ENCODE data around the gene PCGF3.
"Not testable (repeated sequence)": the region's sequence is repeated elsewhere in the genome, so short reads cannot be mapped to it uniquely, and the experiment has no call there.

Gene PCGF3

DNA sequence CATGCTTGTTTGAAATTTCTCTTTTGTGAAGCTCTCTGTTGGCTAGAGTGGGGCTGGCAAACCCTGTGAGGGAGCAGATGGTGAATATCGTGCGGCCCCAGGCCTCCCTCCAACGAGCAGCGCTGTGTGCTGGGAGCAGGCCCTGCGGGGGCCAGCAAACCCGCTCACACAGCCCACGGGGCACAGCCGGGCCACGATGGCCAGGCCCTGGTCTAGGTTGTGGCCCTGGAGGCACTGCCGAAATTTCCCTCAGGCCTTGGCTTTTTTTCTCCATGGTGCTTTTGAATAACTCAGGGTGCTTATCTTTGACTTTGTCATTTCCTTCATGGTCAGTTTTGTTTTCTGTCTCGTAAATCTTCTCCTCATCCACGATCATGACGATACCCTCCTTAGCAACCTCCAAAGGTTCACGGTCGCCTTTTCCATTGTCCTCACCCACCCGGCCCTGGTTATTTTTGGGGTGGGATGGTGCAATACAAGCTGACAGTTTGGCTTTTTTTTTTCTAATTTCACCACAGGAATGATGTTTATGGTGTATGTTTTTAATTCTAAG, 20.7 kb downstream of the PCGF3 start:
- no peak overlapping the region for H3K27ac ChIP-seq
- TF ChIP-seq, protein P1, sequence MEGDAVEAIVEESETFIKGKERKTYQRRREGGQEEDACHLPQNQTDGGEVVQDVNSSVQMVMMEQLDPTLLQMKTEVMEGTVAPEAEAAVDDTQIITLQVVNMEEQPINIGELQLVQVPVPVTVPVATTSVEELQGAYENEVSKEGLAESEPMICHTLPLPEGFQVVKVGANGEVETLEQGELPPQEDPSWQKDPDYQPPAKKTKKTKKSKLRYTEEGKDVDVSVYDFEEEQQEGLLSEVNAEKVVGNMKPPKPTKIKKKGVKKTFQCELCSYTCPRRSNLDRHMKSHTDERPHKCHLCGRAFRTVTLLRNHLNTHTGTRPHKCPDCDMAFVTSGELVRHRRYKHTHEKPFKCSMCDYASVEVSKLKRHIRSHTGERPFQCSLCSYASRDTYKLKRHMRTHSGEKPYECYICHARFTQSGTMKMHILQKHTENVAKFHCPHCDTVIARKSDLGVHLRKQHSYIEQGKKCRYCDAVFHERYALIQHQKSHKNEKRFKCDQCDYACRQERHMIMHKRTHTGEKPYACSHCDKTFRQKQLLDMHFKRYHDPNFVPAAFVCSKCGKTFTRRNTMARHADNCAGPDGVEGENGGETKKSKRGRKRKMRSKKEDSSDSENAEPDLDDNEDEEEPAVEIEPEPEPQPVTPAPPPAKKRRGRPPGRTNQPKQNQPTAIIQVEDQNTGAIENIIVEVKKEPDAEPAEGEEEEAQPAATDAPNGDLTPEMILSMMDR (IDR thresholded peaks at IDR 0.05): no peak
- no peak for TF ChIP-seq ZFX (IDR thresholded peaks at IDR 0.05; ENCODE audit: borderline replicate concordance)

DNA sequence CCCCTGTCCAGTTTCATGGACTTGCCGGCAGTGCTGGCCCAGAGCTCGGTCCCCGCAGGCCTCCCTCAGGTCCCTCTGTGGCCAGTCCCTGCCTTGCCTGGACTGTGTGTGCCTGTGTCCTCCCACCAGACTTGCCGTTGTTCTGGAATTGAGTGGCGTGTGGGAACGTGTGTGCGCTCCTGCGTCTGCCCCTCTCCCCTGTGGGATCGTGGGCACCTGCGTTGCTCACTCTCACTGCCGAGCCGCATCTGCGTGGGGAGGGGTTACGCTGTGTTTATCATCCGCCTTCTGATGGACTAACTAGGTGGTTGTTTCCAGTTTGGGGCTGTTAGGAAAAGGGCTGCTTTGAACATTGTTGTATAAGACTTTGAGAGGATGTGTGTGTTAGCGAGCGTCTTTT, 21.2 kb downstream of the PCGF3 start:
- no peak overlapping the region for H3K27ac ChIP-seq
- no peak for TF ChIP-seq ZFX (IDR thresholded peaks at IDR 0.05; ENCODE audit: borderline replicate concordance)

DNA sequence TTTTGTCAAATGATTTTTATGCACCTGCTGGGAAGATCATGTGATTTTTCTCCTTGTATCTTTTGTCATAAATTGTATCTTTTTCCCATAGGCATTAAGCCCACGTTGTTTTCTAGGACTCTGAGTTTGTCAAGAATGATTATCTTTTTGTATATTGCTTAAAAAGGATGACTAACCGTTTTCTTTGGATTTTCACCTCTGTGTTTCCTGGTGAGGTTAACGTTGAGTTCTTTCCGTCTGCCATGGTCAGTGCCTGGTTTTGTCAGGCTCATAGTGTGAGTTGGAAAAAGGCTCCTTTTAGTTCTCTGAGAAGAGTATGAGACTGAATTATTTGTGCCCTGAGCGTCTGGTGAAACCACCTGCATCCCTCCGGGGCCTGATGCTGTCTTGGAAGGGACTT, 21.9 kb downstream of the PCGF3 start:
- H3K27ac ChIP-seq: no peak overlapping the region
- TF ChIP-seq ZFX (IDR thresholded peaks at IDR 0.05; ENCODE audit: borderline replicate concordance): no peak
- TF ChIP-seq, protein P1 (IDR thresholded peaks at IDR 0.05): no peak

DNA sequence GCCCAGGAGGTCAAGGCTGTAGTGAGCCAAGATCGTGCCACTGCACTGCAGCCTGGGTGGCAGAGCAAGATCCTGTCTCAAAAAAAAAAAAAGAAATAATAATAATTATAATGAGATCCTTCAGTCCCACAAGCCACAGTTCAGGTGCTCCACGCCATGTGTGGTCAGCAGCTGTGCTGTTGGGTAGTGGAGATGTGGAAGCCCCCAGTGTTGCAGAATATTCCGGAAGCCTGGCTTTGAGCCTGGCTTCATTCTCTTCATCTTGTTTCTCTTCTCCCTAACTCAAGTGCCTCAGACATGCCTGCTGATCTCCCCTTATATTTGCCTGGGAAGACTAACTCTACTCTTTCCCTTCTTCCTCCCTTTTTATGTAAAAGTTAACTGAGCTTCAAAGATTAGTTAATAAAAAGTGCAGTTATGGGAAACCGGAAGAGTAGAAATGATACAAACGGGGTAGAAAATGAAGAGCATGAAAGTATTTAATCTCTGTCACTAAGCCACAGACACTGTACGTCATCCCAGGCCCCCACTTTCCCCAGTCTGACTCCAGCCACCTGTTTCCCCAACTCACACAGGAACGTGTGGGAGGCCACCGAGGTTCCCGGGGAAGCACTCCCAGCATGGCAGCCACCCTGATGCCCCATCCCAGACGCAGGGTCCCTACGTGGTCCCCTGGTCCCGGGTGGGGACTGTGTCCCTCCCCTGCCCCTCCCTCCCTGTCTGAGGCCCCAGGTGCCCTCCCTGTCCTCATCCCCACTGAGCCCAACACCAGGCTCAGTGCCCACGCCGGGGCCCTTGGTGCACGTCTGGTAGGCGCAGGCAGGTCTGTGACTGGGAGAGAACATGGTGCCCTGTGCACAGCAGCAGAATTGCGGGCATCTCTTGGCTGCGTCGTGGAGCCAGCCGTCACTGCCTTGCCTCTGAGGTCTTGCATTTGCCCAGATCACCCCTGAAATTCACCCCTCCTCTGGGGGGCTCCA, 24.0 kb downstream of the PCGF3 start:
- TF ChIP-seq, protein P1 (IDR thresholded peaks at IDR 0.05): no peak
- no peak for TF ChIP-seq ZFX (IDR thresholded peaks at IDR 0.05; ENCODE audit: borderline replicate concordance)
- H3K27ac ChIP-seq: no peak overlapping the region

DNA sequence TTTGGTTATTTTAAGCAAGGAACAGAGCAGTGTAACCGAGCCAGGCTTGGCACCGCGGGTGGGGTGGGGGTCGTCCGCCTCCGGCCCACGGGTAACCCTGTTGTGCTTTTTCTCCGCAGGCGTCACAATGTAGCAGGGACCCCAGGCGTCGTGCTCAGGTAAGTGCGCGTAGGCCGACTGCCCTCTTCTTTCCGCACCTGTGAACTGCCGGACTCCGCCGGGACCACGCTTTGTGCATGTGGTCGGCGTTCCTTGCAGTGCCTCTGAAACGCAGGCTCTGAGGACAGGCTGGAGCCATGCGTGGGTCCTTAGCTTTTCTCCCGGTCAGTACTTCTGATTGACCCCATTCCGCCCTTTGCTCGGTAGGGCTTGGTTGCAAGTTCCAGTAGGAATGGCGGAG, 24.9 kb downstream of the PCGF3 start:
- no peak overlapping the region for H3K27ac ChIP-seq
- no peak for TF ChIP-seq ZFX (IDR thresholded peaks at IDR 0.05; ENCODE audit: borderline replicate concordance)
- TF ChIP-seq, protein P1 (IDR thresholded peaks at IDR 0.05): no peak

DNA sequence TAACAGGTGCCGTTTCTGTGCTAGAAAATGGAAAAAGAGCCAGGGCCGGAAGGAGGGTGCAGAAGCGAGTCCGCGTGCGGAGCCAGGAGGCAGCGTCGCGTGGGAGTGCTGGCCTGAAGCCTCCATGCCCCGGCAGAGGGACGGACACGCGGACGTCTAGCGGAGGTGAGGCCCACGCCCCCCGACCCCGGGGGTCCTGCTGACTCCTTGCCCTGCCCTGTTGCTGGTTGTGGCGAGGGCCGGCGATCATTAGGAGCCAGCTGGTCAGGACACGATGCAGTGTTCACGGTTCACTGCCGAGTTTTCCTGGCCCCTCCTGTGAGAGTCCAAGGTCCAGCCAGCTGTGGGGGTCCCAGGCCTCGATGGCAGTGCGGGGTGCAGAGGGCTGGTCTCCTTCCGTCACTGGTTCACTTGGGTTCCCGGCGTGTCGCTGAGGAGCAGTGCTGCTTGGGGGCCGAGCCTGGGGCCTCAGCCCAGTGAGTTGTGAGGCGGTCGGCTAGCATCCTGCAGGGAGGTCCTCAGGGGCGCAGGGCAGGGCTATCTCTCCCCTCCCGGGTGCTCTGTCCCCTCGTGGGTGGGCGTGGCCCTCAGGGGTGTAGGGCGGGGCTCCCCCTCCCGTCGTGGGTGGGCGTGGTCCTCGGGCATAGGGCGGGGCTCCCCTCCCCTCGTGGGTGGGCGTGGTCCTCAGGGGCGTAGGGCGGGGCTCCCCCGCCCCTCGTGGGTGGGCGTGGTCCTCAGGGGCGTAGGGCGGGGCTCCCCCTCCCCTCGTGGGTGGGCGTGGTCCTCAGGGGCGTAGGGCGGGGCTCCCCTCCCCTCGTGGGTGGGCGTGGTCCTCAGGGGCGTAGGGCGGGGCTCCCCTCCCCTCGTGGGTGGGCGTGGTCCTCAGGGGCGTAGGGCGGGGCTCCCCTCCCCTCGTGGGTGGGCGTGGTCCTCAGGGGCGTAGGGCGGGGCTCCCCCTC, 25.6 kb downstream of the PCGF3 start:
- not testable (repeated sequence) for H3K27ac ChIP-seq

DNA sequence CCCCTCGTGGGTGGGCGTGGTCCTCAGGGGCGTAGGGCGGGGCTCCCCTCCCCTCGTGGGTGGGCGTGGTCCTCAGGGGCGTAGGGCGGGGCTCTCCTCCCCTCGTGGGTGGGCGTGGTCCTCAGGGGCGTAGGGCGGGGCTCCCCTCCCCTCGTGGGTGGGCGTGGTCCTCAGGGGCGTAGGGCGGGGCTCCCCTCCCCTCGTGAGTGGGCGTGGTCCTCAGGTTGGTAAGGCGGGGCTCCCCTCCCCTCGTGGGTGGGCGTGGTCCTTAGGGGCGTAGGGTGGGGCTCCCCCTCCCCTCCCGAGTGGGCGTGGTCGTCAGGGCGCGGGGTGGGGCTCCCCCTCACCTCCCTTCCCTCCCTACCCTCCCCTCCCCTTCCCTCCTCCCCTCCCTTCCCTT, 26.3 kb downstream of the PCGF3 start:
- not testable (repeated sequence) for H3K27ac ChIP-seq

DNA sequence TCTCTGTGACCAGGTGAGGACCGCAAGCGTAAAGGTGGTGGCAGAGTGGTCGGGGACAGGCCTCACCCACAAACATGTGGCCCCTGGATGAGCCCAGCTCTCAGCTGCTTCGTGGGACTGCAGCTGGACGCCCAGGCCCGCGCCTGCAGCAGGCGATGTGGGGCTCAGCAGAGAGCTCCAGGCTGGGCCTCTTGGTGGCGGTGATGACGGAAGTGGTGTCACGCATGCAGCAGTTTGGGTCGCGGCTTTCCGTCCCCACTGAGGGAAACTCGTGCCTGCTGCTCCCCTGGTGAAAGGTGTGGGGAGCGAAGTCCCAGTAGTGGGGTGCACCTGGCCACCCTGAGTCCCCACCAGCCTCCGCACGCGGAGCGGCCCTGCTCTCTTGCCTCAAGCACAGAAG, 26.9 kb downstream of the PCGF3 start:
- H3K27ac ChIP-seq: no peak overlapping the region
- TF ChIP-seq ZFX (IDR thresholded peaks at IDR 0.05; ENCODE audit: borderline replicate concordance): no peak
- TF ChIP-seq, protein P1 (IDR thresholded peaks at IDR 0.05): no peak

Data from 22Rv1 (cell line).